Right lobe of liver (tissue), 6 donors: Measurements from ENCODE around the gene KRTAP5-6. TPM values are rescaled to one million over a fixed set of nuclear protein-coding genes. Genes with fewer than 3 reads are reported as not detected.

Experiments
- ATAC-seq, 4 donors: fragments of 200-7000 bp; cut with Tn5 transposase; one replicate each; pipeline ENCODE4 v1.9.1; 2020; ENCODE audit warnings: mild to moderate bottlenecking in 4 of 4, moderate library complexity in 4 of 4
- DNase-seq, 3 donors: peaks; one replicate each; pipeline ENCODE4 v3.0.0-alpha.2; 2020
- H3K27ac ChIP-seq, 3 donors: fragments of 200-600 bp; one replicate each; pipeline ENCODE4 v1.8.0; 2022
- H3K27me3 ChIP-seq, 2 donors: fragments of 200-600 bp; one replicate each; pipeline ENCODE4 v1.8.0; 2022
- H3K36me3 ChIP-seq, 4 donors: fragments of 200-600 bp; sonication (generic) in 1 of 4; one replicate each; pipeline versions ENCODE4 v1.5.1 to v1.8.0; 2017 to 2022; ENCODE audit warnings: control low read depth in 1 of 4
- H3K4me1 ChIP-seq, 4 donors: fragments of 200-600 bp; sonication (generic) in 1 of 4; one replicate each; pipeline versions ENCODE4 v1.5.1 to v1.8.0; 2017 to 2022; ENCODE audit warnings: control low read depth in 1 of 4
- H3K4me3 ChIP-seq, 3 donors: fragments of 200-600 bp; one replicate each; pipeline ENCODE4 v1.8.0; 2022
- H3K9me3 ChIP-seq, 4 donors: fragments of 200-600 bp; sonication (generic) in 1 of 4; one replicate each; pipeline versions ENCODE4 v1.5.1 to v1.8.0; 2017 to 2022; ENCODE audit warnings: control low read depth in 1 of 4
- POLR2A ChIP-seq: fragments of 450-650 bp; IDR thresholded peaks from one replicate; pipeline ENCODE4 v1.6.1; 2017; ENCODE audit warnings: antibody characterized with exemption, mild to moderate bottlenecking
- WGBS: methylation state at CpG from one replicate; pipeline ENCODE4 v1.1.6; 2018; ENCODE audit warnings: low coverage, low lambda C conversion rate; ENCODE audit not compliant: insufficient coverage; ENCODE audit errors: missing lambda C conversion rate; 5-methylcytosine and 5-hydroxymethylcytosine counted together
- intact Hi-C, 2 donors: fragments of 100-400 bp; cut with DNase I; formaldehyde crosslinking; loops; one replicate each; pipeline versions ENCODE4 v1.11.2 to v1.14.1; 2022
- total RNA-seq, 6 experiments: library from RNA; depleted of rRNA in 2 of 6; stranded (reverse); fragments of >200 nt in 2 of 6; fragmentation: NEBNext Ultra II Directional in 3 of 6; extraction: Animal tissue kit (Norgen Biotek cat#: 25700) in 3 of 6; gene quantifications; one replicate each; pipeline versions ENCODE4 v1.1.0 to v1.2.4, GENCODE V29; 2016 to 2023
- TF ChIP-seq, protein P1 (sequence below), 4 donors: fragments of 200-600 bp in 3 of 4; fragments of 450-650 bp in 1 of 4; IDR thresholded peaks; one replicate each; pipeline versions ENCODE4 v1.5.1 to v1.8.0; 2016 to 2022; ENCODE audit warnings: antibody characterized with exemption in 4 of 4, mild to moderate bottlenecking in 2 of 4
- donor health status: DM: no; HTN: yes; CAD: no.
- donor health status: DM: no; HTN: no; CAD: no.
- donor health status: DM: no; HTN: no; CAD: no.
- donor health status: DM: no; HTN: yes; CAD: no.
- donor health status: DM: no; HTN: yes; CAD: no.

The KRTAP5-6 gene
- total RNA-seq, 6 experiments from 2014 or later: 0.79 to 1.5 (median 1.2) TPM; not detected in 1

DNA sequence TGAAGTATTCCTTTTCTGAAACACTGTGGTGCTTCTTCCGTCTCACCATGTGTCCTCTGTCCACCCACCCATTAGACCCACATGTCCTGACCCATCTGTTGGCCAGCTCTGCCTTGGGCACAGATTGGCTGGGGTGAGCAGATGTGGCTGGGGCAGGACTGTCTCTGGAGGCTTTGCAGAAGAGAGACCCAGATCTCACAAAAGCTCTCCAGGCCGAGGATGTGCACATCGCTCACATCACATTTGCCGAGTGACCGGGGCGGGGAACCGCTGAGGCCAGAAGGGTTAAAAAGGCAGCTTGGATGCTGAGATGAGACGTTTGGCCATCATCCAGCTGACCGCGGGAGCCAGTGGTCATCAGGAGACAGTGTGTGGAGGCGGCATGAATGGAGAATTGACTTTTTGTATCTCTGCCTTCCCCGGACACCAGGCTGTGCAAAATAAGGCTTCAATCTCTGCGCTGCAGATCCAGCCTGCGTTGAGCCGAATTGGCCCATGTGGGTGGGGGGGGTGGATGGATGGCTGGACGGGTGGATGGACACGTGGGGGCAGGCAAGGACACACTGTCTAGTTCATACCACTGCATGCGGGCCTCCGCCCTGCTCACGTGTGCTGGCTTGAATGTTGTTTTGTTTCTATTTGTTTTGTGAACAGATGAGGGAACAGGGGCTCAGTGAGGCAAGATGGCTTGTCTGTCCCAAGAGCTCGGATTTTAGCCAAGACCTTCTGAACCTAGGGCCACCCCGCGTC, 47.3 kb downstream of the KRTAP5-6 start:
- H3K4me1 ChIP-seq: no peaks in the 10 kb centered on the region
- H3K4me3 ChIP-seq: no peak overlapping the region
- no peak overlapping the region for H3K27ac ChIP-seq
- intact Hi-C loops: loop anchor here in 1 of 2 donors (10.0 kb wide), 1 partner anchor 90 kb away; no protein-coding TSS in a partner anchor
- TF ChIP-seq, protein P1, sequence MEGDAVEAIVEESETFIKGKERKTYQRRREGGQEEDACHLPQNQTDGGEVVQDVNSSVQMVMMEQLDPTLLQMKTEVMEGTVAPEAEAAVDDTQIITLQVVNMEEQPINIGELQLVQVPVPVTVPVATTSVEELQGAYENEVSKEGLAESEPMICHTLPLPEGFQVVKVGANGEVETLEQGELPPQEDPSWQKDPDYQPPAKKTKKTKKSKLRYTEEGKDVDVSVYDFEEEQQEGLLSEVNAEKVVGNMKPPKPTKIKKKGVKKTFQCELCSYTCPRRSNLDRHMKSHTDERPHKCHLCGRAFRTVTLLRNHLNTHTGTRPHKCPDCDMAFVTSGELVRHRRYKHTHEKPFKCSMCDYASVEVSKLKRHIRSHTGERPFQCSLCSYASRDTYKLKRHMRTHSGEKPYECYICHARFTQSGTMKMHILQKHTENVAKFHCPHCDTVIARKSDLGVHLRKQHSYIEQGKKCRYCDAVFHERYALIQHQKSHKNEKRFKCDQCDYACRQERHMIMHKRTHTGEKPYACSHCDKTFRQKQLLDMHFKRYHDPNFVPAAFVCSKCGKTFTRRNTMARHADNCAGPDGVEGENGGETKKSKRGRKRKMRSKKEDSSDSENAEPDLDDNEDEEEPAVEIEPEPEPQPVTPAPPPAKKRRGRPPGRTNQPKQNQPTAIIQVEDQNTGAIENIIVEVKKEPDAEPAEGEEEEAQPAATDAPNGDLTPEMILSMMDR (IDR thresholded peaks at IDR 0.05): no peak
- TF ChIP-seq POLR2A: no peak
- H3K9me3 ChIP-seq: no peaks in the 10 kb centered on the region
- H3K27me3 ChIP-seq: no peaks in the 10 kb centered on the region
- H3K36me3 ChIP-seq: no peaks in the 10 kb centered on the region
- DNase-seq (peak in 2 of 3 donors; percentile 57 to 86), ATAC-seq (peak in 3 of 4 donors; percentile 0 to 49 (median 5))
- WGBS: 32% methylated on average over 13 of the region's 23 CpGs

DNA sequence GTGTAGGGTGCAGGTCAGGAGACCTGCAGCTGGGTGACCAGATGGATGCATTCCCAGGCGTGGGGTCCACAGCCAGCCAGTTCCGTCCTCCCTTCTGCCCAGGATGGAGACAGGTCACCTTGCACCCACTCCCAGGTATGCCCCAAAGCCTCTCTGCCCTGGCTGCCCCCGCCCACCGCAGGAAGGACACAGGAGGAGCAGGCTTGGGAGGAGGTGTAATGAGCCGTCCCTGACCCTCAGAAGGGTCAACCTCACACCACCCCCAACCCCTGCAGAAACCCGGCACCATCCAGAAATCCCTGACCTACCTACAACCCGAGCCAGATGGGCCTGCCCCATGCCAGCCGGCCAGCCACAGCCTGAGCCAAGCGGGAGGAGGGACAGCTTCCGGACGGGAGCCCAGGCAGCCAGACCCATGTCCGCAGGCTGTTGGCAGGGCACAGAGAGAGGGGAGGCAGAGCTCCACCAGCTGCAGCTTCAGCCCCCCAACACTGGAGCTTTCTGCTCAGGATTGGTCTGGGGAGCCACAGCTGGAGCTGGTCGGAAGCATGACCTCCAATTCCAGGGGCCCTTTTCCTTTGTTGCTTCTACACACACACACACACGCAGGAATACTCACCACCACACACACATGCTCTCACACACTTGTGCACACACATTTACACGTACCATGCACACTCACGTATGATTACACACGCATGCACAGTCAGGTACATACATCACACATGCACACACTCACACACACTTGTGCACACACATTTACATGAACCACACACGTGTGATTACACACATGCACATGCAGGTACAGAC, 48.1 kb downstream of the KRTAP5-6 start:
- peak in 3 of 4 donors; percentile 1 to 50 (median 1) for ATAC-seq
- H3K27ac ChIP-seq: no peak overlapping the region
- no peaks in the 10 kb centered on the region for H3K9me3 ChIP-seq
- no peak overlapping the region for H3K4me3 ChIP-seq
- no peaks in the 10 kb centered on the region for H3K4me1 ChIP-seq
- H3K36me3 ChIP-seq: no peaks in the 10 kb centered on the region
- H3K27me3 ChIP-seq: no peaks in the 10 kb centered on the region
- WGBS: 43% methylated on average over 12 of the region's 18 CpGs
- DNase-seq: peak in 2 of 3 donors; percentile 59 to 86
- intact Hi-C loops: loop anchor here in 1 of 2 donors (10.0 kb wide), 1 partner anchor 90 kb away; no protein-coding TSS in a partner anchor
- TF ChIP-seq POLR2A: no peak
- TF ChIP-seq, protein P1 (IDR thresholded peaks at IDR 0.05): no peak

DNA sequence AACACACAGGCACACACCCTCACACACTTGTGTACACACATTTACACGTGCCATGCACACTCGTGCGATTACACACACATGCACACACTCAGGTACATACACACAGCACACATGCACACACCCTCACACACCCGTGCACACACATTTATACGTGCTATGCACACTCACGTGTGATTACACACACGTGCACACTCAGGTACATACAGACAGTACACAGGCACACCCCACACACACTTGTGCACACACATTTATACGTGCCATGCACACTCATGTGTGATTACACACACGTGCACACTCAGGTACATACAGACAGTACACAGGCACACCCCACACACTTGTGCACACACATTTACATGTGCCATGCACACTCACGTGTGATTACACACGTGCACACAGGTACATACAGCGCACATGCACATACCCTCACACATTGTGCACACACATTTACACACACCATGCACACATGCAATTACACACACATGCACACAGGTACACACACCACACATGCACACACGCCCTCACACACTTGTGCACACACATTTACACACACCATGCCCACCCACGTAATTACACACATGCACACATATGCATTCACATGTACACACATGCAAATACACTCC, 48.8 kb downstream of the KRTAP5-6 start:
- no peaks in the 10 kb centered on the region for H3K9me3 ChIP-seq
- H3K4me3 ChIP-seq: no peak overlapping the region
- H3K27ac ChIP-seq: no peak overlapping the region
- H3K4me1 ChIP-seq: peaks cover 0 to 3% (median 0%) of the 10 kb centered on the region in 4 donors
- WGBS: 87% methylated on average over 12 of the region's 14 CpGs
- TF ChIP-seq, protein P1 (IDR thresholded peaks at IDR 0.05): no peak
- no peak for TF ChIP-seq POLR2A
- H3K27me3 ChIP-seq: no peaks in the 10 kb centered on the region
- H3K36me3 ChIP-seq: no peaks in the 10 kb centered on the region
- ATAC-seq: no peak
- intact Hi-C loops: loop anchor here in 1 of 2 donors (10.0 kb wide), 1 partner anchor 91 kb away; no protein-coding TSS in a partner anchor
- peak in 1 of 3 donors; percentile 25 for DNase-seq

DNA sequence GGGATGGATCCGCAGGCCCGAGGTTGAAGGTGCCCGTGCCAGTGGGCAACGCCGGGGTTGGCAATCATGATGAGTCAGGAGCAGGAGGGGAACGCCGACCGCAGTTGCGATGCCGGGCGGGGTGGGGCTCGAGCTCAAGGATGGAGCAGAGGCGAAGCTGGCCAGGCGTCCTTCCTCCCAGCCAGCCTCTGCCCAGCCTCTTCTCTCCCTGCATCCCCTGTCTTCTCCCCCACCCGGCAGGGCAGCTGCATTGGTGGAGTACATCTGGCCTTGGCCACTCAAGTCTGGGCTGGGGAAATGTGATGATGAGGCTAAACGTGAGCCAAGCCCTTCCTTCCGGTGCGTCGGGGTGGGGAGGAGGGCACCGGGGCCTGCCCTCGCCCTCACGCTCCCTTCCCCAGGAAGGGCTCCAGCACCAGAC, 49.5 kb downstream of the KRTAP5-6 start:
- intact Hi-C loops: loop anchor here in 1 of 2 donors (10.0 kb wide), 1 partner anchor 92 kb away; no protein-coding TSS in a partner anchor
- WGBS: 80% methylated on average over 4 of the region's 22 CpGs
- H3K36me3 ChIP-seq: no peaks in the 10 kb centered on the region
- peak overlapping the region in 1 of 3 donors; percentile 45 for H3K4me3 ChIP-seq
- DNase-seq: peak in 2 of 3 donors; percentile 57 to 61
- TF ChIP-seq, protein P1 (IDR thresholded peaks at IDR 0.05): no peak
- no peak for TF ChIP-seq POLR2A
- H3K27ac ChIP-seq: no peak overlapping the region
- H3K27me3 ChIP-seq: no peaks in the 10 kb centered on the region
- H3K9me3 ChIP-seq: no peaks in the 10 kb centered on the region
- H3K4me1 ChIP-seq: peaks cover 0 to 8% (median 0%) of the 10 kb centered on the region in 4 donors
- peak in 1 of 4 donors; percentile 20 for ATAC-seq
